Kidney epithelial cell (primary cell): ENCODE measurements around the gene NECAB3. TPM values are rescaled to one million over a fixed set of nuclear protein-coding genes. Genes with fewer than 3 reads are reported as not detected.

Source experiments
- DNase-seq: peaks from one replicate; pipeline ENCODE4 v3.0.0-alpha.2; 2010; ENCODE audit warnings: low read depth
- H3K27me3 ChIP-seq: 2 replicates; pipeline ENCODE4 v1.6.0; 2011; ENCODE audit warnings: low read length; ENCODE audit not compliant: control insufficient read depth, insufficient read depth
- H3K36me3 ChIP-seq: 2 replicates; pipeline ENCODE4 v1.5.1; 2011; ENCODE audit warnings: low read length; ENCODE audit not compliant: control insufficient read depth, insufficient read depth
- H3K4me3 ChIP-seq: 2 replicates; pipeline ENCODE4 v1.5.1; 2011; ENCODE audit warnings: low read depth, mild to moderate bottlenecking, control low read depth, low read length
- total RNA-seq: library from RNA; depleted of rRNA; stranded (reverse); fragments of >200 nt; gene quantifications from 2 replicates; pipeline ENCODE4 v1.2.3, GENCODE V29; 2015
- TF ChIP-seq, protein P1 (sequence below): IDR thresholded peaks from 2 replicates; pipeline ENCODE4 v1.5.1; 2011; ENCODE audit warnings: mild to moderate bottlenecking, moderate library complexity, low read length, control low read depth, inconsistent platforms; ENCODE audit not compliant: insufficient read depth, poor library complexity, severe bottlenecking

Gene NECAB3
- total RNA-seq, 1 donor from 2014 or later, result 17.5 TPM

DNA sequence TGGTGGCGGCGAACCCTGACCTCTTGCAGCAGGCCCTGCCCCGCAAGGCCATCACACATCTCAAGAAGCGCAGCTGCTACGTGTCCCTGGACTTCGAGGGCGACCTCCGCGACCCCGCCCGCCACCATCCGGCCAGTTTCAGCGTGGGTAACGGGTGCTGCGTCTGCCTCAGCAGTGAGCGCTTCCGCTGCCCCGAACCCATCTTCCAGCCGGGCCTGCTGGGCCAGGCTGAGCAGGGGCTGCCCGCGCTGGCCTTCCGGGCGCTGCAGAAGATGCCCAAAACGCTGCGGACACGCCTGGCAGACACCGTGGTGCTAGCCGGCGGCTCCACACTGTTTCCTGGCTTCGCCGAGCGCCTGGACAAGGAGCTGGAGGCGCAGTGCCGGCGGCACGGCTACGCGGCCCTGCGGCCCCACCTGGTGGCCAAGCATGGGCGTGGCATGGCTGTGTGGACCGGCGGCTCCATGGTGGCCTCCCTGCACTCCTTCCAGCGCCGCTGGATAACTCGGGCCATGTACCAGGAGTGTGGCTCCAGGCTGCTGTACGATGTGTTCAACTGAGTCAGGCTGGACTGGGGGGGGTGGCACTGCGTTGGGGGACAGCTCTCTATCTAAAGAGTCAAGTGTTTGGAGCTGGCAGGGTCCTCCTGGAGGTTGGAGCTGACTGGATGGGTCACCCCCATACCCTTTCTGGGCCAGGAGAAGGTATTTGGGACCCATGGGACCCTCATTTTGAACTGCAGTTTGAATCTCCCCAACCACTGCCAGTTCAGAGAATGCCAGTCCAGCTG is 6.4 kb downstream of the NECAB3 start:
- Histone ChIP-seq H3K4me3 (peak overlapping the region; percentile 50), H3K36me3 (no peaks in the 10 kb centered on the region), H3K27me3 (no peaks in the 10 kb centered on the region)
- DNase-seq, result no peak
- TF ChIP-seq, protein P1, sequence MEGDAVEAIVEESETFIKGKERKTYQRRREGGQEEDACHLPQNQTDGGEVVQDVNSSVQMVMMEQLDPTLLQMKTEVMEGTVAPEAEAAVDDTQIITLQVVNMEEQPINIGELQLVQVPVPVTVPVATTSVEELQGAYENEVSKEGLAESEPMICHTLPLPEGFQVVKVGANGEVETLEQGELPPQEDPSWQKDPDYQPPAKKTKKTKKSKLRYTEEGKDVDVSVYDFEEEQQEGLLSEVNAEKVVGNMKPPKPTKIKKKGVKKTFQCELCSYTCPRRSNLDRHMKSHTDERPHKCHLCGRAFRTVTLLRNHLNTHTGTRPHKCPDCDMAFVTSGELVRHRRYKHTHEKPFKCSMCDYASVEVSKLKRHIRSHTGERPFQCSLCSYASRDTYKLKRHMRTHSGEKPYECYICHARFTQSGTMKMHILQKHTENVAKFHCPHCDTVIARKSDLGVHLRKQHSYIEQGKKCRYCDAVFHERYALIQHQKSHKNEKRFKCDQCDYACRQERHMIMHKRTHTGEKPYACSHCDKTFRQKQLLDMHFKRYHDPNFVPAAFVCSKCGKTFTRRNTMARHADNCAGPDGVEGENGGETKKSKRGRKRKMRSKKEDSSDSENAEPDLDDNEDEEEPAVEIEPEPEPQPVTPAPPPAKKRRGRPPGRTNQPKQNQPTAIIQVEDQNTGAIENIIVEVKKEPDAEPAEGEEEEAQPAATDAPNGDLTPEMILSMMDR, result peak; percentile 92

DNA sequence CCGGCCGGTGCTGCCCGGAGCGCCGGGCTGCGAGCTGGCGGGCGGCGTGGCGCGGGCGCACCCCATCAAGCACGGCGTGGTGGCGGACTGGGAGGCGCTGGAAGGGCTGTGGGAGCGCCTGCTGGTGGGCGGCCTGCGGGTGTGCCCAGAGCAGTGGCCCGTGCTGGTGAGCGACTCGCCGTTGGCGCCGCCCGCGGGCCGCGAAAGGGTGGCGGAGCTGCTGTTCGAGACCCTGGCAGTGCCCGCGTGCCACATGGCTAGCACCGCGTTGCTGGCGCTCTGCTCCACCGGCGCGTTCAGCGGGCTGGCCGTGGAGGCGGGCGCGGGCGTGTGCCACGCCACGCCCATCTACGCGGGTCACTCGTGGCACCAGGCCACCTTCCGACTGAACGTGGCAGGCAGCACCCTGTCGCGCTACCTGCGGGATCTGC is 7.0 kb downstream of the NECAB3 start:
- TF ChIP-seq, protein P1, result no peak
- no peaks in the 10 kb centered on the region for H3K36me3 ChIP-seq
- DNase-seq, result no peak

DNA sequence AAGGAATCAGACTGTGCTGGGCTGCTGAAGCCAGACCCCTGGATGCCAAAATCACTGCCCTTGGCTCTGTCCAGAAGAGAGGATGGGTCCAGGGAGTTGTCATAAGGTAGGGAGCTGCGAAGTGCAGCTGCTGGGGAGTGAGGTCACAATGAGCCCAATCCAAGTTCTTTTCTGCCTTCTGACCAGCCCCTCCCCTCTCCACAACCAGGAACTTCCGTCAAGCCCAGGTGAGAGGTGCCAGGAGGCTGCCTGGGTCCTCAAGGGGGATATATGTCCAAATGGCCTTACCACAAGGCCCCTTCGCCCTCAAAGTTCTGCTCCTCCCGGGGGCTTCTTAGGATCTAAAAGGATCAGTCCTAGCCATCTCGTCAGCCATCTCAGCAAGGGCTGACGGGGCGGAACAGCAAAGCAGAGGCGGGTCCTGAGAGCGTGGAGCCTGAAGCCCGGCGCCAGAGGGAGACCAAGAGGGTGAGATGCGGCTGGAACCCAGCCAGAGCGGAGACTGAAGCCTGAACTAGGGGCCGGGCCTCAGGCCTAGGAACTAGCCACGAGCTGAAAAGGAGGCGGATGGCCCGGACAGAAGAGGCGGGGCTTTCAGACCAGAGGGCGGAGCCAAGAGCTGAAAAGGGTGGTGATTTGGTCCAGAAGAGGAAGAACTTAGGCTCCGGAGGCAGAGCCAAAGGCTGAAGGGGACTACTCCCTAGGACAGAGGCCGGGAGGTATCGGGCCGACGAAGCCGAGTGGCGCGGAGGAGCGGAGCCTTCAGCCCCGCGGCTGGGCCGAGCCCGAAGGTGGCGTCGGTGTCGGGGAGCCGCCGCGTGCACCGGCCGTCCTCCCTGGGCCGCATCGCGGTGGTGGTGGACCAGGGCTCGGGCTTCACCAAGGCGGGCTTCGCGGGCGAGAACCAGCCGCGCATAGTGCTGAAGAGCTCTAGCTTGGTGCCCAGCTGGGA is 7.7 kb downstream of the NECAB3 start, which contains the start of gene ACTL10:
Gene ACTL10, plus strand, starts transcription at position 651 of the 952 bp plus-strand sequence. CDS start 555 bp downstream, outside the sequence.
- TF ChIP-seq, protein P1, result peak; percentile 51
- peak within 1 kb of the TSS; percentile 50 for H3K4me3 ChIP-seq
- no peaks in the 10 kb centered on the region for H3K36me3 ChIP-seq
- DNase-seq, result peak; percentile 81
- H3K27me3 ChIP-seq, result no peaks in the 10 kb centered on the region

More for the DNA sequence above, 7.0 kb downstream of the NECAB3 start:
- peak overlapping the region; percentile 50 for H3K4me3 ChIP-seq
- H3K27me3 ChIP-seq, result no peaks in the 10 kb centered on the region

DNA sequence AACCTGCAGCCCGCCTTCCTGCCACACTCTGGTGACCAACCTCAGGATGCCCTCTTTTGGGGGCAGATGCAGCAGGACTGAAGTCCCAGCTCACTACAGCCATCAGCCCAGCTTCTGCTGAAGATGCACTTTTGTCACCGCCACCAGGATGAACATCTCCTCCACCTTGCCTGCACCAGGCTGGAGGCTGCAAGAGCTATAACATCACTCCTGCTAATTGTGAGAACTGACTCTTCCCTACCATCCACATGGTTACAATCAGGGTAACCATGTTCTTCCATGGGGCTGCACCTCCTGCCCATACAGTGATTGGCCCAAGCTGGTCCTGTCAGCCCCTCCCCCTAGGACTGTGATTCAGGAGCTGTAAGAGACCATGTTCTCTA is 9.5 kb downstream of the NECAB3 start:
- TF ChIP-seq, protein P1, result no peak
- DNase-seq, result no peak
- Histone ChIP-seq H3K36me3 (no peaks in the 10 kb centered on the region), H3K27me3 (no peaks in the 10 kb centered on the region), H3K4me3 (no peak overlapping the region)

DNA sequence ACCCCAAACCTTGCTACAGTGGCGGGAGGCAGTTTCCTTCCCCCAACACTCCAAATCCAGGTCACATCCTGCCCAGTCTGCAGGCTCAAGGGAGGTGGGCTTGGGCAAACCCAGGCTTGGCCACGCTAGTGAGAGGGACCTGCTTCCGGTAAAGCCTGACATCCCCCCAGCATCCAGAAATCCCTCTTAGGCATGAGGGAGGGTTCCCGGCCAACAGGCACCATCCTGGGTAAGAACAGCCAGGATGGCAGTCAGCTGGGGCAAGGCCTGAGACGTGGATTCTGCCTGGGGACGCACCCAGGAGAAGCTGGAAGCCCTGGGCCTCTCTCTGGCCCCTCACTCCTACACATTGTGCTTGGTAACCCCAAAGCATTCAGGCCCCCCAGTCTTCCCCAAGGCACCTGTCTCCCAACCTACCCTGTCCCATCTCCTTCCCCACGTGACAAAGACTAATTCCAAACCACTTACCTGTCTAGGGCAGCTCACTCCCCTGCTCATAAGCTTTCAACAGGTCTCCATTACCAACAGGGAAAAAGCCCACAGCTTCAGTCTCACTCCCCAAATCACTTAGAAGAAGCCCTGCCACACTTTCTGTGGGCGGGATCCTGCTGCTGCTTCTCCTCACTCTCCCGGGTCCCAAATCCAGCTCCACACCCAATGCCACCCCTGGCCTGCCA is 10.0 kb downstream of the NECAB3 start:
- DNase-seq, result no peak
- Histone ChIP-seq H3K36me3 (no peaks in the 10 kb centered on the region), H3K27me3 (no peaks in the 10 kb centered on the region), H3K4me3 (peak overlapping the region; percentile 82)
- TF ChIP-seq, protein P1, result no peak
